Stimulated activated CD4-positive, alpha-beta T cell treated with anti-CD3 and anti-CD28 coated beads, Interleukin-2, amount 100 ng/mL, for 24 hours (primary cell): ENCODE results near the gene NME3.
"Not testable (repeated sequence)": the region's sequence is repeated elsewhere in the genome, so short reads cannot be mapped to it uniquely, and the experiment has no call there.

Experiments
- DNase-seq, 2 donors: peaks; one replicate each; pipeline ENCODE4 v3.0.0-alpha.2; 2020

NME3 gene

DNA sequence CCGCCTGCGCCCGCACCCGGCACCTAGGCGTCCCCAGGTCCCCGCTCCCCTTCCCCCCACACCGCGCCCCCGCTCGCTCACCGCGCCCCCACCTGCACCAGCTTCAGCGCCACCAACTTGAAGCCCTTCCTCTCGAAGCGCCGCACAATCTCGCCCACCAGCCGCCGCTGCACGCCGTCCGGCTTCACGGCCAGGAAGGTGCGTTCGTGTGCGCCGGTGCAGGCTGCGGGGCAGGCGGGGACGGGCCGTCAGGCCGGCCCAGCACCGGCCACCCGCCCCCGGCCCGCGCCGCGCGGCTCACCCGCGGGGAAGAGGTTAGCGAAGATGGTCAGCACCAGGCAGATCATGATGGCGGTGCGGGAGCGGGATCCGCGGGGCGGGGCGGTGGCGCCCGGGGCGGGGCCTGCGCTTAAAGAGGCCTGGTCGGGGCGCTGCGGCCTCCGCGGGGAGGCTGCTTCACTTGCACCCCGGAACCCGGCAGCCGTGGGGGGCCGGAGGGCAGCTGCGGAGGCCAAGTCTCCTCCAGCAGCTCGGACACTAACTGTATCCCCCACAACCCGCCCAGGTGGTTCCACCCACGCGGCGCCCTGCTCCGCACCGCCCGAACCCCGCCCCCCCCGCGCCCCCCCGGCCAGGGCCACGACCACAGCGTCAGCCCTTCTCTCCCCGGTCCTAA, at the start of gene NME3:
TSS of gene NME3 (minus strand) at position 356 of the 676 bp plus-strand sequence. CDS start at position 347, 9 bp downstream.
- peak; percentile 85 to 89 for DNase-seq

DNA sequence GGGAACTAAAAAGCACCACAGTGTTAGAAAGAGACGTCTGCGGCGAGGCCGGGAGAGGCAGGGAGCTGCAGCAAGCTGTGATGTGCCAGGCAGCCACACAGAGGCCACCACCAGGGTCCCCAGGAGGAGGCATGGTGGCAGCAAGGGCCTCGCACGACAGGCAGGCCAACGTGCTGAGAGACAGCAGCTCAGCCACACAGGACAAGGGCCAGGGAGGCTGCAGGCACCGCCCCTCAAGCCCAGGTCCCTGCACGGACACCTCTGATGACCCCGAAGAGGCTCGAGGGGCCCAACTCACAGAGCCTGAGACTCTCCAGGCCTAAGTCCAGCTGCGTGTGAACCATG, 49.6 kb upstream of the NME3 start:
- no peak for DNase-seq

DNA sequence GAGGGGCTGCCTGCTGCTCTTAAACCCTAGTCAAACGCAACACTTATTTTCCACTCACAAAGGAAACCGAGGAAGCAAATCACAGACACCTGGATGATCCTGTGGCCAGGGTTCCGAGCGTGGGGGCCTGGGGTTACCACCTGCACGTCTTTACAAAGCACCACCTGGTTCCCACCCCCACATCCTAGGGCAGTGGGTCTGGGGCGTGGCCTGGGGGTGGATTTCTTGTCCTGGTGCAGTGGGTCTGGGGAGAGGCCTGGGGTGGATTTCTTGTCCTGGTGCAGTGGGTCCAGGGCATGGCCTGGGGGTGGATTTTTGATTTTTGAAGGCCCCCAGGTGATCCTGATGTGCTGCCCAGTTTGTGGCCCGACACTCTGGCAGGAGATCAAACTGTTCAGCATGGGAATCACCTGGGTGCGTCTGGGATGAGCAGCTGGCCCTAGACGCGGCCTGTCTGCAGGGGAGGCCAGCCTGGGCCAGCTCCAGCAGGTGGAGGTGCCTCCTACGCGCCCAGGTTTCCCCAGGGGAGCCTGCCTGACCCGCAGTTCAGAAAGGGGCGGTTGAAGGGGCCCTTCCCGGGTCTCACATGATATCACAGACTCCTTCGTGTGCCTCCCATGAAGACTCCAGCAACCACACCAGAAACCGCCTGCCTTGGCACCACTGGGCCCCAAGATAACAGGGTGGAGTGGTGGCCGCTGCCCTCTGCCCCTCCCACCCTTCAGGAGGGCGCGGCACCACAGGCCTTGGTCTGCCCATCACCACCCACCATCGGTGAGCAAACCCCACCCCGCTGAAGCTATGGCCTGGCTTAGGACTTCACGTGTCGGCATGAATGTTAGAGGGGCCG, 49.0 kb upstream of the NME3 start:
- DNase-seq = no peak

DNA sequence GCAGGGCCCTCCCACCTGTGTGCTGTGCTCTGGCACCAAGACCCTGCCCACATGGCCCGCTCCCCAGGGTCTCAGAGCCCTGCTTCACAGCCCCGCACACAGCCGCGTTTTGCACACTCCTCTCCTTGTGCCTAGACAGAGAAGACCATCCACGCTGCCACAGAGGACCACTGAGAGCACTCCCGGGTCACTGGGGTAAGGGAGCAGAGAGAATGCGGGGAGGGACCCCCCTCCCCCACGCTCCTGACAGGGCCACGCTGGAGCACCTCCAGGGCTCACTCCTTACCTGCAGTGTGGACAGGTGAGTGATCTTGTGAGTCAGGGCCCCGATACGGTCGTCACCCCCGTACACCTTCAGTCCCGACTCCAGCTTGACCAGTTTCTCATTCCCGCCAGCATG, 48.3 kb upstream of the NME3 start:
- DNase-seq = no peak

DNA sequence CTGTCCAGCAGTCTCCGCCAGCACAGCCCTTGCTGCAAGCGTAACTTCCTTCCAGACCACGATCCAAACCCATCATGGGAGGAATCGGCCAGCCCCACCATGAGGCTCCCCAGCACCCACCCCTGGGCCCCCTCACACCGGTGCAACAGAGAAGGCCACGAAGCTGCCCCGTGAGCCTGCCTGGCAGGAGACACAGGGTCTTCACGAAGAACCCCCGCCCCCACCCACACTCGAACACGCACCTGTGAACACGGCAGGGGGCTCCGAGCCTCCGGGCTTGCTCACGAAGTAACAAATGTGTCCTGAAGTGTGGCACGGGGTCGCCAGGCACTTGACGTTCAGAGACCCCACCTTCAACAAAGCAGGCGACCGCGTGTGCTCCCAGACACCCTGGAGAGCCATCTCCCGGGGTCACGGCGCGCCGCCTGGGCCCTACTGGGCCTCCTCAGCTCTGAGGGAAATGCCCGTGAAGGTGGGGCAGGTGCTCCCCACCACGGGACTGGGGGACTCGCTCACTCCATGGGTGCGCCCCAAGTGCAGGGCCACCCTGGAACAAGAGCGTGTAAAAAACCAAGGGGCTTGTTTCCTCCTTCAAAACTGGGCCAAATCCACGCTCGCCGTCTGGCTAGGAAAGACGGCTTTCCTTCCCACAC, 47.7 kb upstream of the NME3 start:
- DNase-seq = no peak

DNA sequence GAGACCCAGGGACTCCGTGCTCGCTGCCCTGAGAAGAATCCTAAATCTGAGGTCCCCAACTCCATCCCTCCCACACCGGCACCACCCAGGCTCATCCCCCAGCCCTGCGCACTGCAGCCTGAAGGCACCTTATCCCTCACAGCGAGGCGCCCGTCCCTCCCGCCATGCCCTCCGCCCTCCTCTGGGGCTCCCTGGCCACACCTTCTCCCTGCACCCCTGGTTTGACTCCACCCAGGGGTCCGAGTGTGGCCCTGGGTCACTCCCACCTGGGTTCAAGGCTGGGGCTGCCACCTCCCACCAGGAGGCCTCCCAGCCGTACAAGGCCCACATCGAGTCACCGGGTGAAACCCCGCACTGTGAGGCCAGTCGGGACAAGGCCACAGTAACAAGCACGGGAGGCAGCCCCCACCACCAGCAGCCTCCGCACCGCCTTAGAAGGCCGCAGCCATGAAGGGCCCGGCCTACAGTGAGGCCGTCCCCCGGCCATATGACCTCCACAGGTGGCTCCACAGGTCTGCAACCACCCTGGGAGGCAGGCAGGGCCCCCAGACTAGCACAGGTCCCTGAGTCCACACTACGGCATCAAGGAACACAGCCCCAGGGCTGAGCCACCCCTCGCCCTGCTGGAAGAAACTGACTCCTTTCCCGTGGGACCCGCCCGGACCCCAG, 47.0 kb upstream of the NME3 start:
- DNase-seq = no peak

DNA sequence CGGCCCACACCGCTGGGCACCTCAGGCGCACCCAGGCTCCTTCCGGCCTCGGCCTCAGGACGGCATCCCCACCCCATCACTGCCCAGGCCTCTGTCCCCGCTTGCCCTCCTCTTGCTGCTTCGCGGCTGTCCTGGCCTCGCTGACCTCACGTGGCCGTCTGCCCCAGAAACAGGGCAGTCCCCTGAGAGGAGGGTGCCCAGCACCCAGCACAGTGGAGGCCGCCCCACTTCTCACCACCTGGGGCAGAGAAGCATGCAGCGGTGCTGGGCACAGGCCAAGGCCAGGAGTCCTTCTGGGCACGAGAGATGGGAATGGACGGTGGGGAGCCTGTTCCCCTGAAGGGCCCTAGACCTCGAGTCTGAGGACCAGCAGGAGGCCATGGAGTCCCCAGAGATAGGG, 46.4 kb upstream of the NME3 start:
- no peak for DNase-seq

DNA sequence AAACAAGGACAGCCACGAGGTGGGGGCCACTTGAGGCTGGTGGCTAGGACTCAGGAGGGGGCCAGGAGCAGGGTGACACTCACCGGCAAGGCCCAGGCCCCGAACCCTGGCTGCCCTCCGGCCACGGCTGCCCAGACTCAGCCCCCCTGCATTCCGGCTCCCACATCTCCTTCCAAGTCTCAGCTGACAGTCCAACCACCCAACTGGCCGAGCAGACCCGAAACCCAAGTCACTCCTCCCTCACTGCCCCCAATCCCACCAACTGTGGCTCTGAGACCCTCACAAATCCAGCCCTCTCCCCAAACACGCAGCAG, 45.9 kb upstream of the NME3 start:
- DNase-seq = no peak

DNA sequence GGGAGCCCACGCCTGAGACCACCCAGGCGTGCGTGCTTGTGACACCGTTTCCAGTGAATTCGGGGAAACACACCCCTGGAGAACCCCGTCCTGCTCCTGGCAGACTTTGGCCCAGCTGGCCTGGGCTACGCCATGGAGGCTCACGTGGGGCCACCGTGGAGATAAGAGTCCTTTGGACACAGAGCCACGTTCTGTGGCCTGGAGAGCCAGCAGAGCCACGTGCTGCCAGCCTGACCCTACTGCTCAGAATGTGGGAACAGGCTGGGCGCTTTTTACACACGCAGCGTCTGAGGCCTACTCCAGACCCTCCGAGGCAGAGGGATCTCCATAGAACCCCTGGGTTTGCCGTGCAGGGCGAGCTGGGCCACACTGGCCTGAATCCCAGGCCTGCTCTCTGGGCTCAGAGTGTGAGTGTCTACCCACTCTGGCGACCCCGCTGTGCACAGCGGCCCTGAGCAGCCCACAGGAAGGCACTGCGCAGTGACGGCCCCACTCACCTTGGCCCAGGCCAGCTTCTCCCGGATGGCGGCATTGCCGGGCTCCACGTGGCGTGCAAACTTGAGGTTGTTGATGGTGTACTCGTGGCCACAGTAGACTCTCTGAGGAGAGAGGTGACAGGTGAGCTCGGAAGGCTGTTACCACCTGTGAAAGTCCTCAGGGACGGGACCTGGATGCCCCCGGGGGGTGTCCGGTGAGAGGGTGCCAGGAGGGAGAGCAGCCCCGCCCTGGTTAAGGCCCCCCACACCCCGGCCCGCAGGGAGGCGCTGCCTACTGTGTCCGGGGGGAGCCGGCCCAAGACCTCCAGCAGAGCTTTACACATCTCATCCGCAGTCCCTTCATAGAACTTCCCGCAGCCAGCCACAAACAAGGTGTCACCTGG, 45.3 kb upstream of the NME3 start:
- DNase-seq = no peak

DNA sequence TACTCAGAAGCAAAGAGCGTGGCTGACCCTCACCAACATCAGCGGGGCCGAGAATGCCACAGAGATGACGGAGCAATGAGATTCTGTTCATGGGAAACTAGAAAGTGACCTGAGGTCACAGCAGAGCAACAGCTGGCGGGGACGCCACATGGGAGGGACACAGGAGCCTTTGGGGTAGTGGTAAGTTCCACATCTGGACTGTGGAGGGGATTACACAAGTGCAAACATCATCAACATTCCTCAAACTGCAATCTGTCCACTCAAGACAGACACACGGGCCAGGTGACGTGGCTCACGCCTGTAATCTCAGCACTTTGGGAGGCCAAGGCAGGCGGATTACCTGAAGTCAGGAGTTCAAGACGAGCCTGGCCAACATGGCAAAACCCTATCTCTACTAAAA, 44.1 kb upstream of the NME3 start:
- no peak for DNase-seq

DNA sequence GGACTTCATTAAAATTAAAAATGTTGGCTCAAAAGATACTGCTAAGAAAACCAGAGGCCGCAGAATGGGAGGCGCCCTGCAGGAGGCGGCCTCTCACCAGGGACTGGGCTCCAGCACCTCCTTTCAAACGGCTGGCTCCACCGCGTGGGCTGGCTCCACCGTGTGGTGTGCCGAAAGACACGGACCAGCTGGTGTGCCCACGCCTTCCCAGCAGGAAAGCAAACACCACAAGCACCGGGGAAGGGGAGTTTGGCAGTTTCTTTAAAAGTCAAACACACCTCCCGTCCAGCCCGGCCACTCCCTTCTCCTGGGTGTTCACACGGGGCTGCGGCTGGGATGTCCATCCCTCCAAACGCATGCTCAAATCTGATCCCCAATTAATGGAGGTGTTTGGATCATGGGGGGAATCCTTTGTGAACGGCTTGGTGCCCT, 41.4 kb upstream of the NME3 start:
- peak; percentile 38 to 66 for DNase-seq

DNA sequence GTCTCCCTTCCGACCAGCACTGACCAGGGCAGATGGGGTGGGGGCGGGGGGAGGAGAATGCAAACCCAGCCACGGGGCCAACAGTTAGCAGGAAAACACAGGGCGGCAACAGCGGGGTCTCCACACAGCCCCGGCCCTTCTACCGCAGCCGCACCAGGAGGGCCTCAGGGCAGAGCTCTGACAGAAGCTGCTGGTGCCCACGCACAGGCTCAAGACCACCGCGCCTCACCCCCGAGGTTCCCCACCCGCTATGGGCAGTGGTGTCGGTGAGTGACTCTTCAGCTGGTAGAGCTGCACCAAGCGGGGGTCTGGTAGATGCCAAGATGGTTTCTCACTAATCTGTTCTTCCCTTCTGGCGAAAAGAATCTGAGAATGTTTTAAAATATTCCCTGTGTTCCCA, 39.2 kb upstream of the NME3 start:
- DNase-seq = no peak

DNA sequence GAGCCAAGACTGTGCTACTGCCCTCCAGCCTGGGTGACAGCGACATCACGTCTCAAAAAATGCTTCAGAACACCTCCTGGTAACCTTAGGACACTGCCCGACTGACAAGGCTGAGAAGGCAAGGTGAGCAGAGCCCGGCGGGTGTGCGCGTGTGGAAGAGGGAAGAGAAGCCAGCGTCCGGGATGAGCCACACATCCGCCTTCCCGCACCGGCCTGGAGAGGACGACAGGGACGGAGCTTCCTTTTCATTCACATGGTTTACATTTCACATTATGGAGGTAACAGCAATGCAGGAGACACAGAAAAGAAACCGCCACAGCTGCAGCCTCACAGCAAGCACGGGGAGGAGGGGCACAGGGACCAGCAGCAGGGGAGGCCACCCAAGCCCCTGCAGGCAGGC, 38.8 kb upstream of the NME3 start:
- DNase-seq = no peak

DNA sequence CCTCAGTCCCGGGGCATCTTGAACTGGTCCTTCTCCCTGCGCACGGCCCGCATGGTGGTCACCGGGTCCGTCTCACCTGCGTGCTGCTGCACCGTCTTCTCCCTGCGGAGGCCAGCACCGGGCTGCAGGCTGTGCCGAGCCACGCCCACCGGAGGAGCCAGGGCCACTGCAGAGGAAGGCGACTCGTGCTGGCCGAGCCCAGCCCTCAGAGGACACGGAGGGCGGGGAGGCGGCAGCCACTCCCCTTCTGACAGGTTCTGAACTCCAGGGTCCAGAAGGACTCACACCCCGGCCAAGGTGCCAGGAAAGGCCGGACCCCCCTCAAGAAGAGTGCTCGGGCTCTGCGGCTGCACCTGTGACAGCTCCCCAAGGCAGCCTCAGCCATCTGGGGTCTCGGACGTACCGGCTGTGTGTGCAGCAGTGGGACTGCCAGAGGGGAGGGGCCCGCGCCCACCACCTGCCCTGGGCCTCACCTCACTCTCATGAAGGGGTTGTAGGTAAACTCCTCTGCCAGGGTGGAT, 38.0 kb upstream of the NME3 start:
- DNase-seq = no peak

DNA sequence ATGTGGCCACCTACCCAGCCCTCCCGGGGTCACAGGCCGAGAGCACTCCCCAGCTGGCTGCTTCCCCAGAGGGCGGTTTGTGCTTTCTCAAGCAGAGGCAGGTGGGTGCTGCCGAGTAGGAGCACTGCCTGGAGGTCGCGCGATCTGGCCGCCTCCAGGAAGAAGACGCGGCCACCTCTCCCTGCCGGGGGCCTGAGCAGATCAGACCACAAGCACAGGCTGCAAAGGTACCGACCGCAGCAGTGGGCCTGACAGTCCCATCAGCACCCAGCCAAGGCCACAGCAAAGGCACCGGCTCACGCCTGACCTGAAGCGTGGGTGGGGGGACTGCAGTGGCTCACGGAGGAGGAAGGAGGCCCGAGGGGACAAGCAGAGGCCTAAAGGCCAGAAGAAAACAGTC, 37.3 kb upstream of the NME3 start:
- no peak for DNase-seq

DNA sequence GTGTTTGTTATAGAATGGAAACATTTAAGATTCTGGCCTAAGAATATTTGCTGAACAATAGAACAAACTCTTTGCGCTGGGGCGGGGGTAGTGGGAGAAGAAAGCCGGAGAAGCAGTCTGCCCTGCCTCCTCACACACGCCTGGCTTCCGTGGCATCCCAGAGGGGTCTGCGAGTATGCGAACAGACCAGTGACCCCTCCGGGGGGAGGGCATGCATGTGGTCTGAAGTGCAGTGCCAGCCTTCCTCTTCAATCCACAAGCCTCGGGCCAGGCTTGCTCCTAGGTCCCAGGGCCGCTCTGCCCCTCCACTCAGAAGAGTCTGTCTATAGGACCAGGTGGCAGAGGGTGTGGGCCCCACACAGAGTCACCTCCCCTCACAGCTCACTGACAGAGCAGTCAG, 36.3 kb upstream of the NME3 start:
- DNase-seq = no peak

DNA sequence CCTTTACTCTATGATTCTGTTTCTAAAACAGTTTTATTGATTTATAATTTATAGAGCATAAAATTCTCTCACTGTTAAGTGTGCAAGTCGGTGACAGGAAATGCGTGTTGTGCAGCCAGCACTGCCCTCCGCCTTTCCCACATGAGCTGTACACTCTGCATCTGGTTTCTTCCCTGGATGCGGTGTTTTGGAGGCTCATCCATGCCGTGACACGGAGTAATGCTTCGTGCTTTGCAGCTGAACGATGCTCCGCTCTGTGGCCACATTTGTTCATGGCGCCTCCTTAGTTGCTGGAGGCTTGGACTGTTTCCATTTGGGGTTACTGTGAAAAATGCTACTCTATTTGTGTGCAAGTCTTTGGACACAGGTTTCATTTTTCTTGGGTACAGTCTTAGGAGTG, 29.4 kb upstream of the NME3 start:
- no peak for DNase-seq

DNA sequence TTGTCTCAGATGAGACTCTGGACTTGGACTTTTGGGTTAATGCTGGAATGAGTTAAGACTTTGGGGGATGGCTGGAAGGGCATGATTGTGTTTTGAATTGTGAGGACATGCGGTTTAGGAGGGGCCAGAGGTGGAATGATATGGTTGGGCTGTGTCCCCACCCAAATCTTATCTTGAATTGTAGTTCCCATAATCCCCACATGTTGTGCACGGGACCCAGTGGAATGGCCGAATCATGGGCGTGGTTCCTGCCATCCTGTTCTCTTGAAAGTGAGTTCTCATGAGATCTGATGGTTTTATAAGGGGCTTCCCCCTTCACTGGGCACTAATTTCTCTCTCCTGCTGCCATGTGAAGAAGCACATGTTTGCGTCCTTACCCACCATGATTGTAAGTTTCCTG, 27.9 kb upstream of the NME3 start:
- not testable (repeated sequence) for DNase-seq

DNA sequence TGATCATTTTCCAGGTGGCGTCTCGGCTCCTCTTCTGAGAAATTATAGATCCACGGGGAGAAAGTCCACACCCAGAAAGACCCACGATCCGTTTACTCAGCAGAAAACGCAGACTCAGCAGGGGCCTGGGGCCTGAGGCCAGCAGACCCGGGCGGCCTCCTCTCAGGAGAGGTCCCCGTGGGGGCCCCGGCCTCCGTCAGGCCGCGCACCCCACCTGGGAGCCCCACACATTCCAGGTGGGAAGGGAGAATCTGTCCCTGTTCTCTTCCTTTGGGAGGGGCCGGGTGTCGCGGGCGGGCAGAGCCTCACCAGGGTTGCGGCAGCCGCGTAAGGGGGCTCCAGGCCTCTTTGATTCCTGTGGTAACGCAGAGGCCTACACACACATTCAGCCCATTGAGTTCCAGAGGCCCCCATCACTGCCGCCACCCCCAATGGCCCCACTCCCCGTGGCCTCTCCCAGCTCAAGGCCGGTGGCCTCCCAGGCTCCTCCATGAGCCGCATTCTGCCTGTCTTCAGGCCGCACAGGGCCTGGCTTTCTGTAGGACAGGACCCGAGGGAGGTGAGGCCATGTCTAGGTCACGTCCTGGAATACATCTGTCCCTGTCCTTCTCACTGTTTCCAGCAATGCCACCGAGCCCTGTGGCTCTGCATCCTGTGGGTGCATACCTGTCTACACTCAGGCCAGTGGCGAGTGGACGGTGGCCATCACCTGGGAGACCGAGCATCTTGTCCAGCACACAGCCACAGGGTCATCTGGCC, 23.7 kb upstream of the NME3 start:
- no peak for DNase-seq

DNA sequence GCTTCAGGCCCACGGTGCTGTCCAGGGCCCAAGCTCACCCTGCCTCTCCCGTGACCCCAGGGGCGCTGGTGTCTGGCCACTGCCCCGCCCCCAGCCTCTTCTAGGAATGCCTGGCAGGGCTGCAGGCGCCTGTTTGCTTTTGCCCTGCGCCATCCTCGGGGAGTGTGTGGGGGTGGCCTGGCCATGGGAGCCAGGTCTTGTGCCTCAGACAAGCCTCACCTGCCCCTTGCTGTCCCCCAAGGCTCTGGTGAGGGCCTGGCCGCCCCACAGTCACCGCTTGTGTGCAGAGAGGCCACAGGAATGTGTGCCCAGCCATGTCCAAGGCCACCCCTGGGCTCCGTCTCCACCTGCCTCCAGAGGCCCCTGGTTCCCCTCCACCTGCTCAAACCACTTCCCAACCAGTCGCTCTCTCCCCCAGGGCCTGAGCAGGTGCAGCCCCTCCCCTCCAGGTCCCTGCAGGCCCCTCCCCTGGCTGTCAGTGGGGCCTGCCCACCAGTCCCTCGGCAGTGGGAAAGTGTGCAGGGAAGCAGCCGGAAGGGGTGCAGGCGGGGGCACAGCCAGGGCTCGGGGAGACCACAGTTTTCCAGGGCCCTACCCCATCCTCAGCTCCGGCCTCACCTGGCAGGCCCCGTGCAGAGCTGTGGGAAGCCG, 23.0 kb upstream of the NME3 start:
- no peak for DNase-seq

DNA sequence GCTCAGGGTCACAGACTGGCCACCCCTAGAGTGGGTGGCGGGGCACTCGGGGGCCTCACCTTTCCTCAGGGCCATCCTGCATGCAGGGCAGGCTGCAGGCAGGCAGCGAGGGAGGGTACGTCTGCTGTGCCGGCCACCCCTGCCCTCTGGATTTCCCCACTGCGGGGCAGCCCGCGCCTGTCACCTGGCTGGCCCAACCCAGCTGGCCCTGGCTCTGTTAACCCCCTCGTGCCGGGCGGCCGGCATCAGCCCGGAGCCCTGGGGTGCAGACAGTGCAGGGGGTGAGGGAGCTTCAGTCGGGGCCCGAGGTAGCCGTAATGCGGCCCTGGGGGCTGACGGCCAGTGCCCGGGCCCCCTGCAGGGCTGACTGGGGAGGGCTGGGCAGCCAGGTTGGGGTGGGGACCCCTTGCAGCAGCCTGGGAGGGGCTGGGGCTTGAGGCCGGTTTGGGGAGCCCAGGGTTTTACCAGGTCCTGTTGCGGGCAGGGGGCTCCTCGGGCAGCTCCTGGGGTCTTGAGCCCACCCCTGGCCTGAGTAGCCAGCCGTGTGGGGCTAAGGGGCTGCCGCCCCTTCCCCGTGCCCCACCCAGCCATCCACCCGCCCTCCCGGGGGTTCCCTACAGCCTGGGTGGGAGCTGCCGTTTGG, 22.4 kb upstream of the NME3 start, which contains the start of gene IGFALS:
TSS of gene IGFALS (minus strand) at position 128 of the 643 bp plus-strand sequence. CDS start at position 75, 53 bp downstream.
- no peak for DNase-seq
